IMR-90 (cell line): ENCODE data around the gene BCL2.

Experiments
- CHD1 ChIP-seq: IDR thresholded peaks from 2 replicates; pipeline ENCODE4 v1.6.1; 2012; ENCODE audit warnings: low read depth, low read length, improper control_type of control experiment
- POLR2A ChIP-seq: IDR thresholded peaks from 2 replicates; pipeline ENCODE4 v1.6.1; 2012; ENCODE audit warnings: mild to moderate bottlenecking, low read depth, low read length
- RAD21 ChIP-seq: IDR thresholded peaks from 2 replicates; pipeline ENCODE4 v1.6.1; 2012; ENCODE audit warnings: low read length, improper control_type of control experiment
- RFX5 ChIP-seq: IDR thresholded peaks from 2 replicates; pipeline ENCODE4 v1.8.0; 2012; ENCODE audit warnings: low read depth, mild to moderate bottlenecking, low read length, moderate library complexity
- SMC3 ChIP-seq: fragments of 150-350 bp; IDR thresholded peaks from 2 replicates; pipeline ENCODE4 v1.6.1; 2016; ENCODE audit warnings: low read depth, mild to moderate bottlenecking, antibody characterized with exemption, low read length, moderate library complexity
- TF ChIP-seq, protein P1 (sequence below): conservative IDR thresholded peaks from 2 replicates; pipeline ENCODE4 v1.5.1; 2012; ENCODE audit warnings: mild to moderate bottlenecking, low read depth, low read length, improper control_type of control experiment

DNA sequence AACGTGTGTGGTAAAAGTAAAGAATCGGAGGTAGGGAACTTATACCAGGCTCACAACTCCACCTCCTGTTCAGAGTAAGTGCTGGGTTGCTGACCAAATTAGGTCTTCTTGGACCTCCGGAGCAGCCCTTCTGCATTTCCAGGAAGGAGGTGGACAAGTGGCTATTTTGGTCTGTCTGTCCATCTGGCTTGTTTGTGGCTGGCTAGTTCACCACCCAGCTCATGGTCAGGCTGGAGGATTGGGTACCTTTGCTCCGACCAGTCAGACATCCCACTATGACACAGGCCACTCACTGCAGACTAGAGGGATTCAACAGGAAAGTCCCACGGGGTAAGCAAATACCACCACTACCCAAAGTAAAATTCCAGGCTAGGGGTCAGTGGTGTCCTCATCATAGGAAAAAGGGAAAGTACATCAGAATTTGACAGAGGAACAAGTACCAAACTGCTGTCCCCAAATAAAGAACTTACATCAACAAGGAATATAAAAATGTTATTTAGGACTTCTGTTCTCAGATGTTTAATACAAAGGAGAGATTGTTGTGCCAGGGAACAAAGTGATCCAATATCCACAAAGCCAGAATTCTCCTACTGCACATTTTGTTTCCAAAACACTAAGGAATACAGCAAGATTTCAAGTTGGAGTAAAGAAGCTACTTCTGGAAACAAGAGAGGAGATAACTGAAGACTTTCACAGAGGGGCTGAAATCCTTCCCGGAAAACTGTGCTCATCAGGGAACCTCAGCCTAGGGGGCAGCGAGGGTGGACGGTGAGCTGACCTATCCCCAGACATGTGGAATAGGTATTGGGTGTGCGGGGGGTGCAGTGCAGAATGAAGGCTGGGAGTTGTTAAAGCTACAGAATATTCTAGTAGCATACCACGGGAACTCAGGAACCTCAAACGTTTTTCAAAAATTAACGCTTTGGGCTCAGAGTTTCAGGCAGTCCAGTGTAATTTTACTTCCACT lies 56.9 kb downstream of the BCL2 start:
- TF ChIP-seq, protein P1, sequence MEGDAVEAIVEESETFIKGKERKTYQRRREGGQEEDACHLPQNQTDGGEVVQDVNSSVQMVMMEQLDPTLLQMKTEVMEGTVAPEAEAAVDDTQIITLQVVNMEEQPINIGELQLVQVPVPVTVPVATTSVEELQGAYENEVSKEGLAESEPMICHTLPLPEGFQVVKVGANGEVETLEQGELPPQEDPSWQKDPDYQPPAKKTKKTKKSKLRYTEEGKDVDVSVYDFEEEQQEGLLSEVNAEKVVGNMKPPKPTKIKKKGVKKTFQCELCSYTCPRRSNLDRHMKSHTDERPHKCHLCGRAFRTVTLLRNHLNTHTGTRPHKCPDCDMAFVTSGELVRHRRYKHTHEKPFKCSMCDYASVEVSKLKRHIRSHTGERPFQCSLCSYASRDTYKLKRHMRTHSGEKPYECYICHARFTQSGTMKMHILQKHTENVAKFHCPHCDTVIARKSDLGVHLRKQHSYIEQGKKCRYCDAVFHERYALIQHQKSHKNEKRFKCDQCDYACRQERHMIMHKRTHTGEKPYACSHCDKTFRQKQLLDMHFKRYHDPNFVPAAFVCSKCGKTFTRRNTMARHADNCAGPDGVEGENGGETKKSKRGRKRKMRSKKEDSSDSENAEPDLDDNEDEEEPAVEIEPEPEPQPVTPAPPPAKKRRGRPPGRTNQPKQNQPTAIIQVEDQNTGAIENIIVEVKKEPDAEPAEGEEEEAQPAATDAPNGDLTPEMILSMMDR: no peak
- TF ChIP-seq RFX5: no peak
- no peak for TF ChIP-seq POLR2A
- no peak for TF ChIP-seq SMC3
- no peak for TF ChIP-seq RAD21
- TF ChIP-seq CHD1: no peak
